HEK293 (cell line): ENCODE results near the gene CHRNA9.

Experiments
- CTCF ChIA-PET: fragments of 350-600 bp; formaldehyde crosslinking; extraction: SDS; loops from one replicate; lab custom pipeline; 2021; ENCODE audit warnings: antibody characterized with exemption; lab: Yijun Ruan, JAX
- POLR2A ChIA-PET: fragments of 300-600 bp; formaldehyde crosslinking; extraction: SDS; loops from one replicate; lab custom pipeline; 2020; ENCODE audit warnings: antibody characterized with exemption, inconsistent platforms; lab: Yijun Ruan, JAX
- H3K27ac ChIP-seq: fragments of 200-500 bp; sonication (Bioruptor generic); 2 replicates; pipeline ENCODE4 v1.5.1; 2014; ENCODE audit warnings: low read depth, low read length, control low read depth, inconsistent platforms; ENCODE audit errors: extremely low read depth
- H3K36me3 ChIP-seq, 2 experiments: fragments of 200-500 bp in 1 of 2; sonication (Bioruptor generic) in 1 of 2; 1 replicate in 1 of 2; 2 replicates in 1 of 2; pipeline ENCODE4 v1.5.1; 2014 to 2017; ENCODE audit warnings: inconsistent platforms in 2 of 2, low read length in 2 of 2; ENCODE audit not compliant: control insufficient read depth in 2 of 2, insufficient read depth in 1 of 2
- H3K4me1 ChIP-seq: fragments of 200-500 bp; sonication (Bioruptor generic); 2 replicates; pipeline ENCODE4 v1.5.1; 2014; ENCODE audit warnings: mild to moderate bottlenecking, low read length, inconsistent platforms; ENCODE audit not compliant: control insufficient read depth, insufficient read depth
- H3K4me3 ChIP-seq: 2 replicates; pipeline ENCODE4 v1.5.1; 2011; ENCODE audit warnings: low read depth, mild to moderate bottlenecking, control low read depth, low read length, moderate library complexity
- H3K9me3 ChIP-seq: fragments of 200-500 bp; sonication (Bioruptor generic); 2 replicates; pipeline ENCODE4 v1.5.1; 2014; ENCODE audit warnings: low read depth, low read length, inconsistent platforms; ENCODE audit not compliant: control insufficient read depth, insufficient read depth
- BCL6B ChIP-seq: fragments of 450-650 bp; formaldehyde crosslinking; IDR thresholded peaks from 2 replicates; pipeline ENCODE4 v1.5.1; 2017; ENCODE audit warnings: missing biosample characterization, missing genetic modification characterization
- ELK4 ChIP-seq: IDR thresholded peaks from 2 replicates; pipeline ENCODE4 v1.6.1; 2011; ENCODE audit warnings: mild to moderate bottlenecking, low read depth, low read length, borderline replicate concordance
- HOXC10 ChIP-seq: sonication (generic); formaldehyde crosslinking; IDR thresholded peaks from 2 replicates; pipeline ENCODE4 v1.8.1; 2023; ENCODE audit warnings: mild to moderate bottlenecking, missing genetic modification reagents
- KLF1 ChIP-seq: fragments of 450-650 bp; formaldehyde crosslinking; IDR thresholded peaks from 2 replicates; pipeline ENCODE4 v1.5.1; 2016; ENCODE audit warnings: missing biosample characterization, missing genetic modification characterization
- KLF16 ChIP-seq: fragments of 450-650 bp; formaldehyde crosslinking; IDR thresholded peaks from 2 replicates; pipeline ENCODE4 v1.5.1; 2017; ENCODE audit warnings: missing biosample characterization, missing genetic modification characterization
- SP2 ChIP-seq: fragments of 450-650 bp; formaldehyde crosslinking; IDR thresholded peaks from 2 replicates; pipeline ENCODE4 v1.5.1; 2016; ENCODE audit warnings: missing biosample characterization, missing genetic modification characterization
- TSHZ1 ChIP-seq: fragments of 450-650 bp; formaldehyde crosslinking; IDR thresholded peaks from 2 replicates; pipeline ENCODE4 v1.5.1; 2016; ENCODE audit warnings: missing biosample characterization, missing genetic modification characterization, borderline replicate concordance
- ZNF132 ChIP-seq: fragments of 450-650 bp; formaldehyde crosslinking; IDR thresholded peaks from 2 replicates; pipeline ENCODE4 v1.5.1; 2017; ENCODE audit warnings: missing biosample characterization, missing genetic modification characterization, borderline replicate concordance
- ZNF140 ChIP-seq: fragments of 450-650 bp; formaldehyde crosslinking; IDR thresholded peaks from 2 replicates; pipeline ENCODE4 v1.5.1; 2016; ENCODE audit warnings: missing biosample characterization, missing genetic modification characterization
- ZNF157 ChIP-seq: fragments of 450-650 bp; formaldehyde crosslinking; IDR thresholded peaks from 2 replicates; pipeline ENCODE4 v1.5.1; 2016; ENCODE audit warnings: missing biosample characterization, missing genetic modification characterization
- ZNF2 ChIP-seq: fragments of 450-650 bp; formaldehyde crosslinking; IDR thresholded peaks from 2 replicates; pipeline ENCODE4 v1.5.1; 2016; ENCODE audit warnings: missing biosample characterization, missing genetic modification characterization
- ZNF202 ChIP-seq: fragments of 450-650 bp; formaldehyde crosslinking; IDR thresholded peaks from 2 replicates; pipeline ENCODE4 v1.5.1; 2016; ENCODE audit warnings: missing biosample characterization, missing genetic modification characterization, borderline replicate concordance
- ZNF362 ChIP-seq: fragments of 450-650 bp; formaldehyde crosslinking; IDR thresholded peaks from 2 replicates; pipeline ENCODE4 v1.5.1; 2016; ENCODE audit warnings: missing biosample characterization, missing genetic modification characterization
- ZNF37A ChIP-seq: fragments of 450-650 bp; IDR thresholded peaks from 2 replicates; pipeline ENCODE4 v1.5.1; 2018; ENCODE audit warnings: missing biosample characterization, missing genetic modification characterization
- ZNF629 ChIP-seq: fragments of 450-650 bp; formaldehyde crosslinking; IDR thresholded peaks from 2 replicates; pipeline ENCODE4 v1.5.1; 2017; ENCODE audit warnings: missing biosample characterization, missing genetic modification characterization
- ZNF677 ChIP-seq: fragments of 450-650 bp; IDR thresholded peaks from 2 replicates; pipeline ENCODE4 v1.5.0; 2018; ENCODE audit warnings: missing biosample characterization, mild to moderate bottlenecking, missing genetic modification characterization, moderate library complexity
- ZNF701 ChIP-seq: fragments of 450-650 bp; formaldehyde crosslinking; IDR thresholded peaks from 2 replicates; pipeline ENCODE4 v1.5.1; 2016; ENCODE audit warnings: missing biosample characterization, missing genetic modification characterization
- ZNF704 ChIP-seq: fragments of 450-650 bp; formaldehyde crosslinking; IDR thresholded peaks from 2 replicates; pipeline ENCODE4 v1.5.1; 2016; ENCODE audit warnings: missing biosample characterization, missing genetic modification characterization
- ZNF768 ChIP-seq: fragments of 450-650 bp; formaldehyde crosslinking; IDR thresholded peaks from 2 replicates; pipeline ENCODE4 v1.5.1; 2018; ENCODE audit warnings: missing biosample characterization, mild to moderate bottlenecking, missing genetic modification characterization
- ZNF830 ChIP-seq: fragments of 450-650 bp; IDR thresholded peaks from 2 replicates; pipeline ENCODE4 v1.5.0; 2018; ENCODE audit warnings: missing biosample characterization, missing genetic modification characterization, low read depth, mild to moderate bottlenecking, moderate library complexity
- ZNF843 ChIP-seq: fragments of 450-650 bp; formaldehyde crosslinking; IDR thresholded peaks from 2 replicates; pipeline ENCODE4 v1.5.1; 2016; ENCODE audit warnings: missing biosample characterization, missing genetic modification characterization
- ZSCAN30 ChIP-seq: fragments of 450-650 bp; IDR thresholded peaks from 2 replicates; pipeline ENCODE4 v1.5.1; 2018; ENCODE audit warnings: missing biosample characterization, mild to moderate bottlenecking, missing genetic modification characterization, moderate library complexity

Gene CHRNA9

GRCh38 chr4:40325406-40326019, 9.6 kb upstream of the CHRNA9 start (continued):
- TF ChIP-seq ZNF157 (no peak), KLF16 (tag by site-specific recombination) (no peak), ZNF37A (tag by site-specific recombination) (no peak), ZNF629 (peak; percentile 49), ZNF2 (tag by site-specific recombination) (peak; percentile 99)

GRCh38 chr4:40327340-40327739, 7.8 kb upstream of the CHRNA9 start:
- TF ChIP-seq ZNF132: no peak
- TF ChIP-seq ZNF2 (tag by site-specific recombination): no peak
- no peak for TF ChIP-seq ZSCAN30 (tag by site-specific recombination)
- no peak for TF ChIP-seq BCL6B (tag by site-specific recombination)
- TF ChIP-seq ZNF362: no peak
- H3K4me3 ChIP-seq: no peak overlapping the region
- H3K9me3 ChIP-seq: no peaks in the 10 kb centered on the region
- no peak overlapping the region for H3K27ac ChIP-seq
- ChIA-PET CTCF (interaction anchor here (2.9 kb wide), 1 partner anchor 10 kb away, joined by 15 read pairs; no protein-coding TSS in a partner anchor), POLR2A (no interaction called here)
- H3K4me1 ChIP-seq: no peaks in the 10 kb centered on the region
- no peaks in the 10 kb centered on the region for H3K36me3 ChIP-seq

GRCh38 chr4:40328383-40328782, 6.8 kb upstream of the CHRNA9 start:
- H3K4me1 ChIP-seq: peaks cover under 1% of the 10 kb centered on the region; the same call in 1 of the 2 replicates
- POLR2A ChIA-PET: no interaction called here
- no peaks in the 10 kb centered on the region for H3K36me3 ChIP-seq
- H3K4me3 ChIP-seq: no peak overlapping the region
- CTCF ChIA-PET: interaction anchor here (2.9 kb wide), 1 partner anchor 11 kb away, joined by 15 read pairs; no protein-coding TSS in a partner anchor
- no peak overlapping the region for H3K27ac ChIP-seq
- no peaks in the 10 kb centered on the region for H3K9me3 ChIP-seq
- TF ChIP-seq ZNF768 (tag by site-specific recombination): no peak
- TF ChIP-seq ZNF704 (tag by site-specific recombination): no peak
- no peak for TF ChIP-seq ZNF830 (tag by site-specific recombination)
- TF ChIP-seq ZNF202 (tag by site-specific recombination): no peak
- no peak for TF ChIP-seq ZNF701
- TF ChIP-seq HOXC10: no peak
- no peak for TF ChIP-seq ZNF140 (tag by site-specific recombination)
- TF ChIP-seq TSHZ1 (tag by site-specific recombination): no peak
- TF ChIP-seq ELK4: no peak
- TF ChIP-seq ZNF362: no peak
- no peak for TF ChIP-seq ZNF677
- TF ChIP-seq ZNF843 (tag by site-specific recombination): no peak
- TF ChIP-seq SP2 (tag by site-specific recombination): no peak
- no peak for TF ChIP-seq KLF1 (tag by site-specific recombination)
